ENCODE results near the gene IL18. TPM values are rescaled to one million over a fixed set of nuclear protein-coding genes. Genes with fewer than 3 reads are reported as not detected.
A peak's percentile ranks its signal among the peaks of the same experiment; 100 is the strongest.
"Not testable (repeated sequence)": the region's sequence is repeated elsewhere in the genome, so short reads cannot be mapped to it uniquely, and the experiment has no call there.

IL18 gene
- total RNA-seq, 1 donor from 2014 or later: 8.4 TPM

GRCh38 chr11:112166562-112166961 is 2.7 kb upstream of the IL18 start:
- no peak for TF ChIP-seq CTCF (IDR thresholded peaks at IDR 0.05; ENCODE audit: insufficient read depth, low read length, poor library complexity, severe bottlenecking)
- no peaks in the 10 kb centered on the region for H3K27me3 ChIP-seq (ENCODE audit: control insufficient read depth, insufficient read depth, low read length)
- H3K4me3 ChIP-seq (ENCODE audit: low read depth, low read length): no peak overlapping the region
- no peak for DNase-seq (ENCODE audit: low read depth)
- no peaks in the 10 kb centered on the region for H3K36me3 ChIP-seq (ENCODE audit: control insufficient read depth, insufficient read depth, low read length)

GRCh38 chr11:112165049-112165448 is 1.2 kb upstream of the IL18 start:
- Histone ChIP-seq H3K36me3 (ENCODE audit: control insufficient read depth, insufficient read depth, low read length) (no peaks in the 10 kb centered on the region), H3K4me3 (ENCODE audit: low read depth, low read length) (no peak overlapping the region), H3K27me3 (ENCODE audit: control insufficient read depth, insufficient read depth, low read length) (no peaks in the 10 kb centered on the region)
- TF ChIP-seq CTCF (IDR thresholded peaks at IDR 0.05; ENCODE audit: insufficient read depth, low read length, poor library complexity, severe bottlenecking): no peak
- no peak for DNase-seq (ENCODE audit: low read depth)

GRCh38 chr11:112162761-112163546 is 940 bp downstream of the IL18 start:
- DNase-seq (ENCODE audit: low read depth): no peak
- peak overlapping the region; percentile 11 for H3K4me3 ChIP-seq (ENCODE audit: low read depth, low read length)
- H3K27me3 ChIP-seq (ENCODE audit: control insufficient read depth, insufficient read depth, low read length): no peaks in the 10 kb centered on the region
- no peak for TF ChIP-seq CTCF (IDR thresholded peaks at IDR 0.05; ENCODE audit: insufficient read depth, low read length, poor library complexity, severe bottlenecking)
- no peaks in the 10 kb centered on the region for H3K36me3 ChIP-seq (ENCODE audit: control insufficient read depth, insufficient read depth, low read length)

- not testable (repeated sequence) for H3K4me3 ChIP-seq (ENCODE audit: low read depth, low read length); H3K36me3 ChIP-seq (ENCODE audit: control insufficient read depth, insufficient read depth, low read length); DNase-seq (ENCODE audit: low read depth)
Observed at GRCh38 chr11:112162200-112162599, 1.7 kb downstream of the IL18 start.

GRCh38 chr11:112161012-112161411 is 2.9 kb downstream of the IL18 start:
- no peaks in the 10 kb centered on the region for H3K36me3 ChIP-seq (ENCODE audit: control insufficient read depth, insufficient read depth, low read length)
- no peak for TF ChIP-seq CTCF (IDR thresholded peaks at IDR 0.05; ENCODE audit: insufficient read depth, low read length, poor library complexity, severe bottlenecking)
- no peak for DNase-seq (ENCODE audit: low read depth)
- H3K27me3 ChIP-seq (ENCODE audit: control insufficient read depth, insufficient read depth, low read length): no peaks in the 10 kb centered on the region
- no peak overlapping the region for H3K4me3 ChIP-seq (ENCODE audit: low read depth, low read length)

More at GRCh38 chr11:112162200-112162599, 1.7 kb downstream of the IL18 start:
- H3K27me3 ChIP-seq (ENCODE audit: control insufficient read depth, insufficient read depth, low read length): not testable (repeated sequence)

- no peak for TF ChIP-seq CTCF (IDR thresholded peaks at IDR 0.05; ENCODE audit: insufficient read depth, low read length, poor library complexity, severe bottlenecking)
- Histone ChIP-seq H3K4me3 (ENCODE audit: low read depth, low read length) (no peak overlapping the region), H3K27me3 (ENCODE audit: control insufficient read depth, insufficient read depth, low read length) (no peaks in the 10 kb centered on the region), H3K36me3 (ENCODE audit: control insufficient read depth, insufficient read depth, low read length) (no peaks in the 10 kb centered on the region)
- DNase-seq (ENCODE audit: low read depth): no peak
Observed at GRCh38 chr11:112160091-112160848, 3.6 kb downstream of the IL18 start.

All from kidney epithelial cell (primary cell).